GM21619 (cell line): ENCODE results near the gene RAB11FIP4.

ENCODE experiments used
- ATAC-seq: cut with Tn5 transposase; IDR thresholded peaks from one replicate; pipeline ENCODE4 v1.9.1; 2021; ENCODE audit not compliant: unreplicated experiment

The RAB11FIP4 gene

DNA sequence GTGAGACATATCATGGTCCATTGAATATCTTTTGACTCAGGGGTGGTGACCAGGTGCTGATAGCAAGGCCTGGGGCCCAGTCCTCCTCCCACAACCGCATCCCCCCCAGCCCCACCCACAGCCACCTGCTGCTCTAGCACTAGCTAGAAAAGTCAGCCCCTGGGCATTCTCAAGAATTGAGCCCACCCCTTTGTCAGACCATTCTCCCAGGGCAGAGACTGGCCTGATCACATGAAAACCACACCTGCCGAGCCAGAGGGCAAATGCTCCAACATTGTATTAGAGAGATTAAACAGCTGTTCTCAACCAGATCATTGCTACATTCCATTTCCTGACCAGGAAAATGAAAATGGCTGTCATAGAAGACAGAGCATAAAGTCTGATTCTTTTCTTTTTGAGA is 62.4 kb downstream of the RAB11FIP4 start:
- ATAC-seq: no peak

DNA sequence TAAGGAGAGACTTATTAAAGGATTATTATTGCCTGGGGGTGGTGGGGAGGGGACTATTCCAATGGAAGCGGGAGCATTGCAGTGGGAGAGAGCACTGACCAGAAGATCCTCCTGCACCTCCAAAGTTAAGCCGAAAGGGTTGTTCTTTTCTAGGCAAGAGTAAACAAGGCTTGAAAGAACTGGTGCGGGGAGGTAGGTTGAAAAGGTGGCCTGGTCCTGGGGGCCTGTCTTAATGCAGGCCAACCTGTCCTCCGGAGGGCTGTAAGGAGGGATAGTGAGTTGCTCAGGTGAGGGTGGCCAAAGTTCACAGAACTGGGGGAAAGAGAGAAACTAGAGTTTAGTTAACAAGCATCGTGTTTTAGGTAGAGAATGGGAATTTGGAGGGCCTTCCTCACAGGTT is 65.3 kb downstream of the RAB11FIP4 start:
- ATAC-seq: no peak

- no peak for ATAC-seq
Measured at GRCh38 chr17:31457391-31458234, 66.1 kb downstream of the RAB11FIP4 start.

DNA sequence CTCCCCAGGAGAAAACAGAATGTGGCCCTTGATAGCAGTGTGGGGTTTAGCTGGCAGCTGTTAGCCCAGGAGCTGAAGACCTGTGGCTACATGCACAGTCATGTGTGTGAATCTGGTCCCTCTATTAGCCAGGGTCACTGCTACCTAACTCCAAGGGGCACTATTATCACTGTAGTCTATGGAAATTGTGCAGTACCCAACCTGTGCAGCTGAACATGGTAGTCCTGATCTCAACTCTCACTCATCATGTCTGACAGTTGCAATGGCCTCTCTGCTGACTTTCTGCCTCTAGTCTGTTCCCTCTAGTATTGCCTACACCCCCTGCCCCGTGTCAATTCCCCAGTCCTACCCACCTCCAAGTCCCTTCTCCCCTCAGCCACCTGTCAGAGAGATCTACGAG is 67.4 kb downstream of the RAB11FIP4 start:
- no peak for ATAC-seq

DNA sequence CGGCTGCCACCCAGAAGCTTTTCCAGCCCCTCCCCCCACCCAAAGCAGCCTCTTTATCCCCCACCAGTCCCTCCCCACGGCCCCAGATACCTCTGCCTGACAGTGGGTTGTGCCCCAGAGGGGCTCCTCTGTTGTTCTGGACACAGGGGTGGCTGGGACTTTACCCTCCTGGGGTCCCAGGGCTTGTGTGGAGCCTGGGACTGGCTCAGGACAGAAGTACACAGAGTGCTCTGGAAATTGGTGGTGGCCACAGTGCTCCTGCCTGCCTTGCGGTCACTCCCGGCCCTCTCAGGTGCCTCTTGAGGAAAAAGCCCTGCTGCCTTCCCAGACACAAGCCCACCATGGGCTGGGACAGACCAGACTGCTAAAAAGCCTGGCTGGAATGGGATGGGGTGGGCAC is 68.2 kb downstream of the RAB11FIP4 start:
- ATAC-seq: no peak

- no peak for ATAC-seq
Measured at GRCh38 chr17:31460226-31460721, 68.8 kb downstream of the RAB11FIP4 start.

DNA sequence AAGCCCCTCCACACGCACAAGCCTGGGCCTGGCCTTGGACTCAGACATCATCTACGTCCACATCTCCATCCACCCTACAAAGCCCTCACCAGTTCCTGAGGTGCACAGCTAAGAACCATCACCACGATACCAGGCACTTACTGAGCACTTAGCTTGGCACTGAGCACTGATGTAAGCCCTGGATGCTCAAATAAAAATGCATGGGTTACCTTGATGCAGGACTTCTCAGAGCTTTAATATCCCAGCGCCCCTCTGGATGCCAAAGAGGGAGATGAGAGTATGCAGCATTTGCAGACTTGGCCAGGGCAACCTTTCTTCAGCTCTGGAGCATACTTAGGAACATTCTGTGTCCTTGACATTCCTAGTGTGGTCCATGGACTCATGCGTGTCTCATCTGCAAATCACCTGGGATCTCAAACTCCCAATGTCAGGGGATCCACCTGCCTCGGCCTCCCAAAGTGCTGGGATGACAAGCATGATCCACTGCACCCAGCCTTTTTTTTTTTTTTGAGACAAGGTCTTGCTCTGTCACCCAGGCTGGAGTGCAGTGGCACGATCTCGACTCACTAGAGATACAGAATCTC is 69.8 kb downstream of the RAB11FIP4 start:
- ATAC-seq: no peak

DNA sequence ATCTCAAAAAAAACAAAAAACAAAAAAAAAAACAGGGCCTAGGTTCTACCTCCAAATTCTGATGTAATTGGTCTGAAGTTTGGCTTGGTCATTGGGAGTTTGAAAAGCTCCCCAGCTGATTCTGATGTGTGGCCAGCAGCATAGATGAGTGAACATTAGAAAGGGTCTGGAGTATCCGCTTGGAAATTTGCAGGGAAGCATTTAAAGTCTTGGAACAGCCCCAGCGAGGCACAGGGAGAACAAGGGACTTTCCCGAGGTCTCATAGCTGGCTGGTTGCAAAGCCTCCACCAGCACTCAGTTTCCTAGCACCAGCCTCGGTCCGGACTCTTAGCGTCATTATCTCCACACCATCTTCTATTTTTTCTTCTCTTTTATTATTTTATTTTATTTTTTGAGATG is 70.8 kb downstream of the RAB11FIP4 start:
- ATAC-seq: no peak

DNA sequence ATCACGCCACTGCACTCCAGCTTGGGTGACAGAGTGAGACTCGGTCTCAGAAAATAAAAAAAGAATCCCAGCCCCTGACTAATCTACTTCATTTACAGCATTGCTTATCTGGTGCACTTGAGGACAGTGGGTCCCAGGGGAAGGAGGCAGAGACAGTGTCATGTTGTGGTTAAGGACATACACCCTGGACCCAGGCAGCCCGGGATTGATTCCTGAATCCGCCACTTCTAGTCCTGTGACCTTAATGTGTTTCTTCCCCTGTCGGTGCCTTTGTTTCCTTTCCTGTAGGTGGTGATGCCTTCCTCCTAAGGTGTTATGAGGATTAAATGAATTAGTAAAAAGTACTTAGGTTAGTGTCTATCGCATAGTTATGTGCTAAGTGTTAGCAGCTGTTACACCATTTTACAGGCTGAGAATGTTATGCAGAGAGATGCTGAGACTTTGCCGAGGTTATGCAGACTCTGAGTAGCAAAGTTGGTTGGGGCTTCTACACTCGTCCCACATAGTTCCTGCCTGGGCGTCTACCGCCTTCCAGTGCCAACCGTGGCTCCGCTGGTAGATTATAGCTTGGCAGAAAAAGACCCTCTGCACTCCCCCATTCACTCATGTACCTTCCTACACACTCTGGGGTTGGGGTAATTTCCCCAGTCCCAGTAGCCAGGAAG is 74.8 kb downstream of the RAB11FIP4 start:
- no peak for ATAC-seq

GRCh38 chr17:31467502-31468256 is 76.2 kb downstream of the RAB11FIP4 start:
- no peak for ATAC-seq

DNA sequence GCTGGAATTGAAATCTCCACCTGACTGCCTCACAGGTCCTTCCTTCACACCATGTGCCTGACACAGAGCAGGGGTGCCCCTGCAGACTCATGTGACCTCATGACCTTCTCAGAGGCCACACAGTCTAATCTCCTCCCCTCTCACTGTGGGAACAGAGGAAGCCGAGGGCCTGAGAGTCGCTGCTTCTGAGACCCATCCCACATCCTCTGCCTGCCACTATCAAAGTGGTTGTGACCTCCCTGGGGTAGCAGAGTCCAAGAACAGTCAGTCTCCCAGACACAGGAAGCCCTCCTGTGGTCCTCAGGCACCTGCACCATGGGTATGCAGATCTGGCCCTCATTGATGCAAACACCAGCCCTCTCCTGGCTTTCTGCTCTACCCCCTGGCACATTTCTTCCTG is 78.5 kb downstream of the RAB11FIP4 start:
- ATAC-seq: no peak

DNA sequence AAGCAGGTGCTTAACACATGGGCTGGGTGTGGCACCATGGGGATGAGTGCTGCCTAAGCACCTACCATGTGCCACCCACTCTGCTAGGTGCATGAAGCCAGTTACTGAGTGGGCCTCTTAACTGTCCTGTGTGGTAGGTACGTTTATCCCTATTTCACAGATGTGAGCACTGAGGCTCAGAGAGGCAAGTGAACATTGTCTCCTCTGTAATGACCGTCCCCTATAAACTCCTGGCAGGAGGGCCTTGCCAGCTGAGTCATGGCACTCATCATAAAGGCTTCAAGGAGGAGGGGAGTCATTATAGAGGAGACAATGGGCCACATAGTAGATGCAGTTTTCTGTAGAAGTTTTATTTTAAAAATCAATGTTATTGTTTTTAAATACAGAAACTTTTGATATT is 79.1 kb downstream of the RAB11FIP4 start:
- no peak for ATAC-seq

DNA sequence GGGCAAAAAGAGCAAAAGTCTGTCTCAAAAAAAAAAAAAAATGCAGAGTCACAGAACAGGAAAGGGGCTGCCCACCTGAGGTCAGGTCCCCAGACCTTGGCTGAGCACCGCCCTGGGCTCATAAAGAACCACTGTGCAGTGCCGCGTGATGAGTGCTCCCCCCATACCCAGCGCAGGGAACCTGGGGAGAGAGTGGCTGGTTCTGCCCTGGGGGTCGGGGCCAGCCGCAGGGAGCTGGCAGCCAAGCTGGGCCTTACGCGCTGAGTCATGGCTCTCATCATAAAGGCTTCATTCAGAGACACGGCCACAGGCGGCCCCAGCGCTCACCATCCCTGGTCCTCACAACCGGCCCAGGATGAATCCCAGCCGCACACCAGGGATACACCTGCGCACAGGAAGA is 80.7 kb downstream of the RAB11FIP4 start:
- ATAC-seq: no peak

DNA sequence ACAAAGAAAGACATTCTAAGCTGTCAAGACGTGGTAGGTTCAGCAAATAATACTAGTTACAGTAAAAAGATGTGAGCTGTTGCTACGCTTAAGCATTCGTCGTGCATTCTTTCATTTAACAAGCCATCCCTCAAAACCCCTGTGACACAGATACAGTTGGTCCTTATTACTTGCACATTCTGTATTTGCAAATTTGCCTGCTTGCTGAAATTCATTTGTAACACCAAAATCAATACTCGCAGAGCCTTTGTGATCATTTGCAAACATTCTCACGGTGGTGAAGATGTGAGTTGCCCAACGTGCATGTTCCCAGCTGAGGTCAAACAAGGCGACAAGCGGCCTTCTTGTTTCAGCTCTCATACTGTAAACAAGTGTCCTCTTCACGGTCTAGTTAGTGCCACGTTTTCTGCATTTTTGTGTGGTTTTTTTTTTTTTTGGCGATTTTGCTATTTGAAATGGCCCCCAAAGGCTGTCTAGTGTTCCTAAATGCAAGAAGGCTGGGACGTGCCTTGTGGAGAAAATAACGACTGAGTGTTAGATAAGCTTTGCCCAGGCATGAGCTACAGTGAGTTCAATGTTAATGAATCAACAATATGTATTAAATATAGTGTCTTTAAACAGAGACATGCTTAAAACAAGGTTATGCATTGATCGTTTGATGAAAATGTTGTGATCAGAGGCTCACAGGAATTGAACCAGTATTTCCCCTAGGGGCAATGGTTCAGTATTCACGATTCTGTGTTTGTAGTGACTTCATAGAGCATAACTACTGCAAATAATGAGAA is 84.1 kb downstream of the RAB11FIP4 start:
- no peak for ATAC-seq

GRCh38 chr17:31476525-31477416 is 85.3 kb downstream of the RAB11FIP4 start:
- no peak for ATAC-seq

DNA sequence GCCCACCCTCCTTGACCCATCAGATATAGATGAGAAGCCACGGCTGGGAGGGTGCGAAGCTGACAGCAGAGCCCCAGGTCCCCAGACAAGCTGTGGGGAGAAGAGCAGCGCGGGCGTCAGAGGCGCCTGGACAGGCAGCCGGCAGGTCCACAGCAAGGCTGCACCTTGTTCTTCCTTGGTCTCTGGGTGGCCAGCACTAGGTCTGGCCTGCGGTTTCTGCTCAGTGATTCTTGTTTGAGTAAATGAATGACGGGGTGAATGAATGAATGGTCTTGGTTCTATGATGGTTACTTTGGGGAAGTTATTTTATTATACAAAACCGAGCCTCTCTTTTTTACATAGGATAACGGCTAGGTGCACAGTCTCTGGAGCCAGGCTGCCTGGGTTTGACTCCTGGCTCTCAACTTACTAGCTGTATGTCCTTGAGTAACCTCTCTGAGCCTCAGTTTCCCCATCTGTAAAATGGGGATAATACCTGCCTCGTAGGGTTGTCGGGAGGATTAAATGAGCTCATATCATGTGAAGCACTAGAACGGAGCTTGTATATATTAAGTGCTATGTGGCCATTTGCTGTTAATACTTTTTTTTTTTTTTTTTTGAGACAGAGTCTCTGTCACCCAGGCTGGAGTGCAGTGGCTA is 86.1 kb downstream of the RAB11FIP4 start:
- no peak for ATAC-seq

GRCh38 chr17:31479062-31479408 is 87.6 kb downstream of the RAB11FIP4 start:
- ATAC-seq: no peak

- ATAC-seq: no peak
Measured at GRCh38 chr17:31479524-31479923, 88.0 kb downstream of the RAB11FIP4 start.

- no peak for ATAC-seq
Measured at GRCh38 chr17:31480067-31480466, 88.6 kb downstream of the RAB11FIP4 start.
